Ovary (tissue), 9 donors: Measurements from ENCODE around the gene HTR6. TPM values are rescaled to one million over a fixed set of nuclear protein-coding genes. Genes with fewer than 3 reads are reported as not detected.

Source experiments
- DNase-seq, 5 donors: peaks; one replicate each; pipeline ENCODE4 v3.0.0-alpha.2; 2019 to 2020
- H3K27ac ChIP-seq, 2 donors: fragments of 200-600 bp; one replicate each; pipeline versions ENCODE4 v1.5.1 to v1.8.0; 2019 to 2022
- H3K27me3 ChIP-seq: fragments of 200-600 bp; one replicate; pipeline ENCODE4 v1.8.0; 2022
- H3K36me3 ChIP-seq: fragments of 200-600 bp; sonication (generic); one replicate; pipeline ENCODE4 v1.5.1; 2019
- H3K4me1 ChIP-seq: one replicate; pipeline ENCODE4 v1.8.1; 2013; ENCODE audit warnings: mild to moderate bottlenecking, moderate library complexity; ENCODE audit not compliant: insufficient read depth
- H3K4me3 ChIP-seq: fragments of 200-600 bp; sonication (generic); one replicate; pipeline ENCODE4 v1.5.1; 2017
- H3K9me3 ChIP-seq, 2 donors: fragments of 200-600 bp in 1 of 2; sonication (generic) in 1 of 2; one replicate each; pipeline versions ENCODE4 v1.5.1 to v1.8.1; 2013 to 2019; ENCODE audit warnings: mild to moderate bottlenecking in 1 of 2, moderate library complexity in 1 of 2
- EP300 ChIP-seq: sonication (generic); formaldehyde crosslinking; IDR thresholded peaks from one replicate; pipeline ENCODE4 v1.6.1; 2017; ENCODE audit warnings: antibody characterized with exemption
- POLR2A ChIP-seq: fragments of 450-650 bp; IDR thresholded peaks from one replicate; pipeline ENCODE4 v1.6.1; 2017; ENCODE audit warnings: antibody characterized with exemption, mild to moderate bottlenecking, moderate library complexity
- WGBS, 3 donors: extraction: QIAGEN DNeasy Blood & Tissue Kit in 1 of 3; methylation state at CpG; one replicate each; pipeline versions ENCODE4 v1.1.5 to v1.1.7; 2013 to 2017; 5-methylcytosine and 5-hydroxymethylcytosine counted together
- intact Hi-C, 4 donors: fragments of 100-400 bp; cut with DNase I; formaldehyde crosslinking; loops; one replicate each; pipeline versions ENCODE4 v1.11.0 to v1.15.1; 2022 to 2023
- polyA plus RNA-seq, 2 donors: library from polyadenylated mRNA; stranded (reverse); fragments of 200-250 nt in 1 of 2; fragments of 350-450 nt in 1 of 2; fragmentation: Illumina TruSeq in 1 of 2; extraction: RNeasy Lipid Tissue Mini Kit (QIAGEN cat#74804) in 1 of 2; gene quantifications; one replicate each; pipeline ENCODE4 v1.2.3, GENCODE V29; 2013 to 2014
- total RNA-seq, 7 donors: library from RNA; depleted of rRNA in 2 of 7; stranded (reverse); fragments of >200 nt in 2 of 7; fragmentation: NEBNext Ultra II Directional in 3 of 7; extraction: Animal tissue kit (Norgen Biotek cat#: 25700) in 3 of 7; gene quantifications; one replicate each; pipeline versions ENCODE4 v1.1.0 to v1.2.4, GENCODE V29; 2016 to 2023
- TF ChIP-seq, protein P1 (sequence below), 3 donors: fragments of 450-650 bp in 2 of 3; fragments of 200-600 bp in 1 of 3; IDR thresholded peaks; one replicate each; pipeline versions ENCODE4 v1.5.1 to v1.8.0; 2016 to 2022; ENCODE audit warnings: antibody characterized with exemption in 3 of 3, mild to moderate bottlenecking in 1 of 3
- donor health status: DM: no; HTN: no; CAD: no; lungs with moderate emphysema.
- donor health status: DM: no; HTN: no; CAD: no.
- donor health status: Bipolar disorder and iron deficiency.
- donor health status: DM: yes; HTN: yes; CAD: no.
- donor health status: DM: no; HTN: no; CAD: no.
- donor health status: DM: yes; HTN: yes; CAD: no.

Gene HTR6
- total and polyA plus RNA-seq, 9 donors, result not detected

DNA sequence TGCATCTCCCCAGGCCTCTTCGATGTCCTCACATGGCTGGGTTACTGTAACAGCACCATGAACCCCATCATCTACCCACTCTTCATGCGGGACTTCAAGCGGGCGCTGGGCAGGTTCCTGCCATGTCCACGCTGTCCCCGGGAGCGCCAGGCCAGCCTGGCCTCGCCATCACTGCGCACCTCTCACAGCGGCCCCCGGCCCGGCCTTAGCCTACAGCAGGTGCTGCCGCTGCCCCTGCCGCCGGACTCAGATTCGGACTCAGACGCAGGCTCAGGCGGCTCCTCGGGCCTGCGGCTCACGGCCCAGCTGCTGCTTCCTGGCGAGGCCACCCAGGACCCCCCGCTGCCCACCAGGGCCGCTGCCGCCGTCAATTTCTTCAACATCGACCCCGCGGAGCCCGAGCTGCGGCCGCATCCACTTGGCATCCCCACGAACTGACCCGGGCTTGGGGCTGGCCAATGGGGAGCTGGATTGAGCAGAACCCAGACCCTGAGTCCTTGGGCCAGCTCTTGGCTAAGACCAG, 14.3 kb downstream of the HTR6 start:
- H3K27ac ChIP-seq, result no peak overlapping the region
- H3K36me3 ChIP-seq, result no peaks in the 10 kb centered on the region
- H3K27me3 ChIP-seq, result no peaks in the 10 kb centered on the region
- TF ChIP-seq, protein P1, sequence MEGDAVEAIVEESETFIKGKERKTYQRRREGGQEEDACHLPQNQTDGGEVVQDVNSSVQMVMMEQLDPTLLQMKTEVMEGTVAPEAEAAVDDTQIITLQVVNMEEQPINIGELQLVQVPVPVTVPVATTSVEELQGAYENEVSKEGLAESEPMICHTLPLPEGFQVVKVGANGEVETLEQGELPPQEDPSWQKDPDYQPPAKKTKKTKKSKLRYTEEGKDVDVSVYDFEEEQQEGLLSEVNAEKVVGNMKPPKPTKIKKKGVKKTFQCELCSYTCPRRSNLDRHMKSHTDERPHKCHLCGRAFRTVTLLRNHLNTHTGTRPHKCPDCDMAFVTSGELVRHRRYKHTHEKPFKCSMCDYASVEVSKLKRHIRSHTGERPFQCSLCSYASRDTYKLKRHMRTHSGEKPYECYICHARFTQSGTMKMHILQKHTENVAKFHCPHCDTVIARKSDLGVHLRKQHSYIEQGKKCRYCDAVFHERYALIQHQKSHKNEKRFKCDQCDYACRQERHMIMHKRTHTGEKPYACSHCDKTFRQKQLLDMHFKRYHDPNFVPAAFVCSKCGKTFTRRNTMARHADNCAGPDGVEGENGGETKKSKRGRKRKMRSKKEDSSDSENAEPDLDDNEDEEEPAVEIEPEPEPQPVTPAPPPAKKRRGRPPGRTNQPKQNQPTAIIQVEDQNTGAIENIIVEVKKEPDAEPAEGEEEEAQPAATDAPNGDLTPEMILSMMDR (IDR thresholded peaks at IDR 0.05), result no peak
- TF ChIP-seq POLR2A (no peak), EP300 (no peak)
- no peak overlapping the region for H3K4me3 ChIP-seq
- no peaks in the 10 kb centered on the region for H3K4me1 ChIP-seq
- intact Hi-C loops, result no loop called here
- no peak for DNase-seq
- 88 to 90% (median 89%) methylated on average over 32 to 34 of the region's 34 CpGs for WGBS, 3 donors
- H3K9me3 ChIP-seq, result no peaks in the 10 kb centered on the region

GRCh38 chr1:19679691-19680090, 15.0 kb downstream of the HTR6 start:
- no peaks in the 10 kb centered on the region for H3K36me3 ChIP-seq
- intact Hi-C loops, result no loop called here
- no peaks in the 10 kb centered on the region for H3K27me3 ChIP-seq
- H3K4me1 ChIP-seq, result no peaks in the 10 kb centered on the region
- H3K9me3 ChIP-seq, result no peaks in the 10 kb centered on the region
- WGBS, 3 donors, result 67 to 76% (median 72%) methylated on average over 4 of the region's 4 CpGs
- TF ChIP-seq EP300 (no peak), POLR2A (no peak)
- TF ChIP-seq, protein P1 (IDR thresholded peaks at IDR 0.05), result no peak
- no peak for DNase-seq
- no peak overlapping the region for H3K27ac ChIP-seq
- no peak overlapping the region for H3K4me3 ChIP-seq

DNA sequence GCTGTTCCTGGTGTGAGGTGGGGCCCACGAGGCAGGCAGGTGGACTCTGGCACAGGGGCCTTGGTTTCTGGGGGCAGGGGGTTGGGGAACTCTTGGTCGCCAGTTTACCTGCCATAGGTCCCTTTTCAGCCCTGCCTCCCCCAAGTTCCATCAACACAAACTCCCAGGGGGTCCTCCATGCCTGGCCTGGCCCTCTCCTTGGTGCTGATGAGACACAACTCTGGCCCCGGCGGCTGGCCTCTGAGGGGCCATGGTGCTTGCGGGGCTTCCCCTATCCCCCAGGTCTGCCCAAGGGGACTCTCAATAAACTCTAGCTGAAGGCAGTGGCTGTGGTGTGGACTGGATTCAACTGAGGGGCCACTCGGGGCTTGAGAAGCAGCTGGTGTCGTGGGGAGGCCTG, 16.0 kb downstream of the HTR6 start:
- Histone ChIP-seq H3K27ac (no peak overlapping the region), H3K27me3 (no peaks in the 10 kb centered on the region), H3K36me3 (no peaks in the 10 kb centered on the region), H3K9me3 (no peaks in the 10 kb centered on the region), H3K4me1 (no peaks in the 10 kb centered on the region), H3K4me3 (no peak overlapping the region)
- intact Hi-C loops, result no loop called here
- no peak for DNase-seq
- TF ChIP-seq POLR2A (no peak), EP300 (no peak)
- TF ChIP-seq, protein P1 (IDR thresholded peaks at IDR 0.05), result no peak
- WGBS, 3 donors, result 69 to 77% (median 77%) methylated on average over 7 of the region's 7 CpGs

DNA sequence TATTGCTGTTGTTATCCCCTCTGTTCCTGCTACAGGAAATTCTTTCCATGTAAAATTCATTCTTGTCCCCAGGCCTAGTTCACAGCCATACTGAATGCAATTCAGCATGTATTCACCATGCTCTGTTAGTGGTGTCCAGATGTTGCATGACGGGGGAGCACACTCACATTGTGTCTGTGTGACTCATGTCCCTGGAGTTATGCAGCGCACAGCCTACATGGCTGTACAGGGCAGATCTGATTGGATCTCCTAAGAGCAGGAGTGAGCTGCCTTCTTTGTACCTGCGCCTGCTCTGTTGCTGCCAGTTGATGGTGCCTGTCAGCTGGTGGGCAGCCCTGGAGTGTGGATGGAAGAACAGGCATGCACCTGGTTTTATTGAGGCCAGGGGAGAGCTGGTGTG, 17.6 kb downstream of the HTR6 start:
- no peaks in the 10 kb centered on the region for H3K27me3 ChIP-seq
- H3K4me3 ChIP-seq, result no peak overlapping the region
- DNase-seq, result no peak
- no peak overlapping the region for H3K27ac ChIP-seq
- intact Hi-C loops, result no loop called here
- WGBS, 3 donors, result 89 to 92% (median 91%) methylated on average over 3 of the region's 3 CpGs
- H3K36me3 ChIP-seq, result no peaks in the 10 kb centered on the region
- no peaks in the 10 kb centered on the region for H3K4me1 ChIP-seq
- no peaks in the 10 kb centered on the region for H3K9me3 ChIP-seq
- no peak for TF ChIP-seq EP300
- TF ChIP-seq POLR2A, result no peak
- TF ChIP-seq, protein P1 (IDR thresholded peaks at IDR 0.05), result no peak
